Muscle layer of colon (tissue), 2 donors: ENCODE measurements around the gene ANO1.

ENCODE experiments used
- H3K27ac ChIP-seq: one replicate; pipeline ENCODE4 v1.7.0; 2013; ENCODE audit warnings: low read depth, mild to moderate bottlenecking, low read length, moderate library complexity
- H3K27me3 ChIP-seq, 2 donors: one replicate each; pipeline ENCODE4 v1.7.0; 2013; ENCODE audit warnings: low read length in 2 of 2, mild to moderate bottlenecking in 2 of 2; ENCODE audit not compliant: insufficient read depth in 2 of 2, control insufficient read depth in 1 of 2
- H3K36me3 ChIP-seq: one replicate; pipeline ENCODE4 v1.7.0; 2013; ENCODE audit warnings: mild to moderate bottlenecking, low read length; ENCODE audit not compliant: insufficient read depth
- H3K4me1 ChIP-seq: one replicate; pipeline ENCODE4 v1.7.0; 2013; ENCODE audit warnings: mild to moderate bottlenecking, low read length; ENCODE audit not compliant: insufficient read depth
- H3K4me3 ChIP-seq, 2 donors: one replicate each; pipeline ENCODE4 v1.7.0; 2013; ENCODE audit warnings: low read length in 2 of 2, low read depth in 1 of 2, mild to moderate bottlenecking in 1 of 2, moderate library complexity in 1 of 2
- H3K9ac ChIP-seq: one replicate; pipeline ENCODE4 v1.7.0; 2013; ENCODE audit warnings: low read length
- H3K9me3 ChIP-seq: one replicate; pipeline ENCODE4 v1.7.0; 2013; ENCODE audit warnings: mild to moderate bottlenecking, low read length
- donor health status: abdominal sarcoma.
- donor health status: Adenocarcinoma of cecum.

The ANO1 gene

GRCh38 chr11:70076461-70076931 lies 1.6 kb upstream of the ANO1 start:
- no peak overlapping the region for H3K9ac ChIP-seq
- no peaks in the 10 kb centered on the region for H3K36me3 ChIP-seq
- H3K4me1 ChIP-seq = no peaks in the 10 kb centered on the region
- no peak overlapping the region for H3K4me3 ChIP-seq
- no peak overlapping the region for H3K27ac ChIP-seq
- H3K27me3 ChIP-seq = peaks cover 10 to 35% of the 10 kb centered on the region in 2 donors
- H3K9me3 ChIP-seq = no peaks in the 10 kb centered on the region

GRCh38 chr11:70077411-70078094 lies 564 bp upstream of the ANO1 start:
- H3K36me3 ChIP-seq = no peaks in the 10 kb centered on the region
- peaks cover 9 to 35% of the 10 kb centered on the region in 2 donors for H3K27me3 ChIP-seq
- H3K4me3 ChIP-seq = no peak overlapping the region
- no peaks in the 10 kb centered on the region for H3K9me3 ChIP-seq
- H3K9ac ChIP-seq = no peak overlapping the region
- no peak overlapping the region for H3K27ac ChIP-seq
- H3K4me1 ChIP-seq = no peaks in the 10 kb centered on the region

GRCh38 chr11:70078781-70079616 lies 882 bp downstream of the ANO1 start:
- no peaks in the 10 kb centered on the region for H3K9me3 ChIP-seq
- H3K4me1 ChIP-seq = no peaks in the 10 kb centered on the region
- no peak overlapping the region for H3K9ac ChIP-seq
- H3K27ac ChIP-seq = no peak overlapping the region
- H3K27me3 ChIP-seq = peaks cover 5 to 31% of the 10 kb centered on the region in 2 donors
- H3K36me3 ChIP-seq = no peaks in the 10 kb centered on the region
- no peak overlapping the region for H3K4me3 ChIP-seq

- H3K27me3 ChIP-seq = peaks cover 5 to 31% of the 10 kb centered on the region in 2 donors
- H3K27ac ChIP-seq = no peak overlapping the region
- no peaks in the 10 kb centered on the region for H3K36me3 ChIP-seq
- H3K9ac ChIP-seq = no peak overlapping the region
- H3K4me1 ChIP-seq = no peaks in the 10 kb centered on the region
- H3K9me3 ChIP-seq = no peaks in the 10 kb centered on the region
- no peak overlapping the region for H3K4me3 ChIP-seq
Measured at GRCh38 chr11:70079691-70080090, 1.6 kb downstream of the ANO1 start.

GRCh38 chr11:70080763-70081162 lies 2.6 kb downstream of the ANO1 start:
- Histone ChIP-seq H3K4me1 (no peaks in the 10 kb centered on the region), H3K9me3 (no peaks in the 10 kb centered on the region), H3K9ac (no peak overlapping the region), H3K27me3 (peaks cover 5 to 40% of the 10 kb centered on the region in 2 donors), H3K36me3 (no peaks in the 10 kb centered on the region), H3K27ac (no peak overlapping the region), H3K4me3 (no peak overlapping the region)

GRCh38 chr11:70082829-70083228 lies 4.7 kb downstream of the ANO1 start:
- Histone ChIP-seq H3K9me3 (no peaks in the 10 kb centered on the region), H3K4me1 (no peaks in the 10 kb centered on the region), H3K36me3 (no peaks in the 10 kb centered on the region), H3K27ac (no peak overlapping the region), H3K9ac (no peak overlapping the region), H3K4me3 (no peak overlapping the region), H3K27me3 (peaks cover 5 to 29% of the 10 kb centered on the region in 2 donors)

GRCh38 chr11:70084046-70084984 lies 6.2 kb downstream of the ANO1 start:
- H3K27me3 ChIP-seq = peaks cover 5 to 21% of the 10 kb centered on the region in 2 donors
- no peaks in the 10 kb centered on the region for H3K9me3 ChIP-seq
- H3K27ac ChIP-seq = no peak overlapping the region
- no peak overlapping the region for H3K9ac ChIP-seq
- H3K4me1 ChIP-seq = no peaks in the 10 kb centered on the region
- no peak overlapping the region for H3K4me3 ChIP-seq
- no peaks in the 10 kb centered on the region for H3K36me3 ChIP-seq

- no peak overlapping the region for H3K4me3 ChIP-seq
- H3K9me3 ChIP-seq = no peaks in the 10 kb centered on the region
- no peak overlapping the region for H3K9ac ChIP-seq
- H3K36me3 ChIP-seq = no peaks in the 10 kb centered on the region
- peaks cover 0 to 10% of the 10 kb centered on the region in 2 donors for H3K27me3 ChIP-seq
- no peak overlapping the region for H3K27ac ChIP-seq
- peaks cover 10% of the 10 kb centered on the region for H3K4me1 ChIP-seq
Measured at GRCh38 chr11:70085815-70086769, 8.0 kb downstream of the ANO1 start.

GRCh38 chr11:70087446-70088167 lies 9.5 kb downstream of the ANO1 start:
- H3K4me3 ChIP-seq = no peak overlapping the region
- no peaks in the 10 kb centered on the region for H3K9me3 ChIP-seq
- peaks cover 0 to 10% of the 10 kb centered on the region in 2 donors for H3K27me3 ChIP-seq
- H3K9ac ChIP-seq = no peak overlapping the region
- H3K27ac ChIP-seq = no peak overlapping the region
- peaks cover 19% of the 10 kb centered on the region for H3K4me1 ChIP-seq
- H3K36me3 ChIP-seq = no peaks in the 10 kb centered on the region

GRCh38 chr11:70088735-70089250 lies 10.7 kb downstream of the ANO1 start:
- no peaks in the 10 kb centered on the region for H3K36me3 ChIP-seq
- no peaks in the 10 kb centered on the region for H3K9me3 ChIP-seq
- H3K27me3 ChIP-seq = peaks cover 0 to 13% of the 10 kb centered on the region in 2 donors
- H3K4me1 ChIP-seq = peaks cover 19% of the 10 kb centered on the region
- H3K27ac ChIP-seq = no peak overlapping the region
- no peak overlapping the region for H3K9ac ChIP-seq
- no peak overlapping the region for H3K4me3 ChIP-seq
